Activated naive CD8-positive, alpha-beta T cell (primary cell): ENCODE measurements around the gene DBN1.

Experiments
- H3K27ac Mint-ChIP-seq: one replicate; pipeline ENCODE4 v1.8.0; 2021; ENCODE audit warnings: mixed read lengths
- H3K27me3 Mint-ChIP-seq: one replicate; pipeline ENCODE4 v1.8.0; 2021; ENCODE audit warnings: mixed read lengths
- H3K36me3 Mint-ChIP-seq: one replicate; pipeline ENCODE4 v1.8.0; 2021; ENCODE audit warnings: mixed read lengths
- H3K4me1 Mint-ChIP-seq: one replicate; pipeline ENCODE4 v1.8.0; 2021; ENCODE audit warnings: low read depth, mixed read lengths
- H3K4me3 Mint-ChIP-seq: one replicate; pipeline ENCODE4 v1.8.0; 2021; ENCODE audit warnings: mild to moderate bottlenecking, mixed read lengths
- H3K9me3 Mint-ChIP-seq: one replicate; pipeline ENCODE4 v1.8.0; 2021; ENCODE audit warnings: low read depth, mixed read lengths

Gene DBN1

DNA sequence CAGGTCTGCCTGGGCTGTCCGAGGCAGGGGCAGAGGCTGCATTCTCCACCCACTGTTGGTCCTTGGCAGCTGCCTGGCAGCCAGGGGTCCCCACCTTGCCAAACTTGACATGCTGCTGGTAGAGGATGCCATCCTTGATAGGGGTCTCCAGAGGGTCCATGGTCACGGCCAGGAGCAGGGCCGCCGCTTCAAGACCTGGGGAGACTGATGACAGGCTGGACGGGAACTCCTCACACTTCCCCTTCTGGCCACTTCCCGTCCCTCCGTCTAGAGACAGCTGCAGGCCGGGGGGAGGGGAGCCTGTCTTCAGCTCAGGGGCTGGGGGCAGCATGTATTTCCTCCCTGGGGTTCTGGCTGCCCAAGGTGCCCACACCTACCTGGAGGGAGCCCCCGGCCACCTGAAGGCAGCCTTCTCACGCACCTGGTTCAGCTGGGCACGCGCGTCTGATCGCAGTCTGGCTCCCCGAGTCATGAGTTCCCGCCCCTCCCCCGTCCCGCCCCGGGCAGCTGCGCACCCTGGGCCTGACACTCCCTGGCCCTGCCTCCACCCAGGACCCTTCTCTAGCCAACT lies 36.0 kb upstream of the DBN1 start, which contains the start of gene DOK3:
DOK3 (minus strand) TSS at position 446 of the 571 bp plus-strand sequence; CDS start at position 160, 286 bp downstream.
- H3K36me3 Mint-ChIP-seq: peaks cover 6% of the 10 kb centered on the region
- no peaks in the 10 kb centered on the region for H3K27me3 Mint-ChIP-seq
- H3K4me3 Mint-ChIP-seq: no peak within 1 kb of the TSS
- H3K9me3 Mint-ChIP-seq: no peaks in the 10 kb centered on the region
- no peak within 1 kb of the TSS for H3K27ac Mint-ChIP-seq
- peaks cover 7% of the 10 kb centered on the region for H3K4me1 Mint-ChIP-seq

DNA sequence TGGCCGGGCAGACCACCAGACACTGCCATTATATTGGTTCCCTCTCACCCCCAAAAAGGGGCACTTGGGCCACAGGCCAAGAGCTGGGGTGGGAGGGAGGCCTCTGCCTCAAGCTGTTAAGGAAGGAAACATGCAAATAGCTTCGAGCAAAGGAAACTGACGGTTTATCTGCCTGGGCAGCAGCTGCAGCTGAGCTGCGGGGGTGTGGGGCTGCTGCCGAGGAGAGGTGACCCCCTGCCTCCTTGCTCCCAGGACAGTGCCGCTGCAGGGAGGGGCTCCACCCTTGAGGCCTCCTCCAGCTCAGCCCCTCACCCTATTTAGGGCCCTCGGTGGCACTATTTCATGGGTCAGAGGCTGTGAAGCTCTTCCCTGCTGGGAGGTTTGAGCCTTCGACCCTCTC lies 35.4 kb upstream of the DBN1 start:
- no peaks in the 10 kb centered on the region for H3K9me3 Mint-ChIP-seq
- H3K27ac Mint-ChIP-seq: no peak overlapping the region

DNA sequence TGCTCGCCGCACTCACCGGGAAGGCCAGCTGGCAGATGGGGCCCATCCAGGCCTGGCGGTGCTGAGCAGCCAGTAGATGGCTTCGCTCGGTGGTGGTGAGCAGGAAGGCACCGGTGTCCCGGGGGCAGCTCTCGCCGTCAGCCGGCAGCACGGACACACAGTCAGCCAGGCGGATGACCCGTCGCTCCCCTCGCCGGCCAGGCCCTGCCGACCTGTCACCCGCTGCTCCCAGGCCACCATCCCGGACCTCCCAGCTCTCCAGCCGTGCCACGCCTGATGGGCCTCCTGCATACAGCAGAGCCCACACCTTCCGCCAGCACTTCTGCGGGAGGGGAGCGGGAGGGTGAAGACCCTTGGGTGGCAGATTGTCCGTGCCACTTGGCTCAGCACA lies 34.8 kb upstream of the DBN1 start:
- Mint-ChIP-seq H3K4me3 (no peak overlapping the region), H3K4me1 (peaks cover 7% of the 10 kb centered on the region), H3K27ac (no peak overlapping the region), H3K27me3 (no peaks in the 10 kb centered on the region), H3K36me3 (peaks cover 3% of the 10 kb centered on the region), H3K9me3 (no peaks in the 10 kb centered on the region)

More for the DNA sequence above, 35.4 kb upstream of the DBN1 start:
- Mint-ChIP-seq H3K36me3 (peaks cover 4% of the 10 kb centered on the region), H3K4me1 (peaks cover 7% of the 10 kb centered on the region), H3K27me3 (no peaks in the 10 kb centered on the region), H3K4me3 (no peak overlapping the region)

DNA sequence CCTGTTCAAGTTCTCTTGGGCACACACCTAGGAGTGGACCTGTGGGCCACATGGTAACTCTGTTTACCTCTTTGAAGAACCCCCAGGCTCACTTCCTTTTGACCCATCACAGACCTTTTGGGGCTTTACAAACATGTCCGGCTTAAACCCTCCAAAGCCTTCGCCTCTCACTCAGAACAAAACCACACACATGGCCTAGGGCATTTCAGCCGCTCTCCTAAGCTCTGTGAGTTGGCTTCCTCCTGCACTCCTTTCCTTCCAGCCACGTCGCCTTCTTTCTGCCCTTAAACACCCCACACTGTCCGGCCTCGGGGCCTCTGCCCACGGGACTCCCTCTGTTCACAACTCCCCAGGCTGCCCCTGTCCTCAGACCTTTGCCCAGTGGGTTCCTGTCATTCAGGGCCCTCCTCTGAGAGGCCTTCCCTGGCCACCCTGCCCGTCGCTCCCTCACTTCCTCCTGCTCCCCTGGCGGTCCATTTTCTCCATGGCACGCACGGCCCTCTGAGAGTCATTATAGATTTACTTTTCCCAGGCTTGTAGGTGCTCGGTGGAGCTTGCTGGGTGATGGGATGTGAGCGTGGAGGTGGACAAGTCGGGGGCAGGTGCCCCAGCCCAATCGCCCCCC lies 34.3 kb upstream of the DBN1 start:
- Mint-ChIP-seq H3K36me3 (peaks cover 3% of the 10 kb centered on the region), H3K4me3 (no peak overlapping the region), H3K9me3 (no peaks in the 10 kb centered on the region), H3K27ac (no peak overlapping the region), H3K4me1 (peaks cover 7% of the 10 kb centered on the region), H3K27me3 (no peaks in the 10 kb centered on the region)

DNA sequence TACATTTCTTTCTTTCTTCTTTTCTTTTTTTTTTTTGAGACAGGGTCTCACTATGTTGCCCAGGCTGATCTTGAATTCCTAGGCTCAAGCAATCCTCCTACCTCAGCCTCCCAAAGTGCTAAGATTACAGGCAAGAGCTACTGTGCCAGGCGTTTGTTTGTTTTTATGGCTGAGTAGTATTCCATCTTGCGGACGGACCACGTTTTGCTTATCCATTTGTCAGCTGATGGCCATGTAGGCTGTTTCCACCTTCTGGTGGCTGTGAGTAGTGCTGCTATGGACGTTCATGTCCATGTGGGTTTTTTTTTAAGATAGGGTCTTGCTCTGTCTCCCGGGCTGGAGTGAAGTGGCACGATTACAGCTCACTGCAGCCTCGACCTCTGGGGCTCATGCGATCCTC lies 33.7 kb upstream of the DBN1 start:
- no peaks in the 10 kb centered on the region for H3K9me3 Mint-ChIP-seq
- H3K27ac Mint-ChIP-seq: no peak overlapping the region
- H3K36me3 Mint-ChIP-seq: peaks cover 3% of the 10 kb centered on the region
- no peak overlapping the region for H3K4me3 Mint-ChIP-seq
- no peaks in the 10 kb centered on the region for H3K27me3 Mint-ChIP-seq
- peaks cover 7% of the 10 kb centered on the region for H3K4me1 Mint-ChIP-seq

DNA sequence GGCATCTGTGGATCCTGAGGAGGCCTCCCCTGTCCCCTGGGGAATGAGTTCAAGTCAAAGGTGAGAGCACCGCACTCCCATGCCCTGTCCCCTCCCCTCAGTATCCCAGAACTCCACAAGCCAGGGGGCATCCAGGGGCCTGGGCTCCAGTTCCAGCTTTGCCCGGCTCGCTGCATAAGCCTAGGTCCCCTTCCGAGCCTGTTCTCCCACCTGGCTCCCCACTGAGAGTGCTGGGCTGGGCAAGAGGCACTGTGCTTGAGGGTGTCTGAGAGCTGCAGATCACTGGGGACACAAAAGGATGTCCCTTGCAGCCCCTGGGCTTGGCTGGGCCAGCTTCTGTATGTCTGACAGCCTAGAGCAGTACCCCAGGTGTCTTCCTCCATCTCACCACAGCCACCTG lies 31.6 kb upstream of the DBN1 start:
- H3K27me3 Mint-ChIP-seq: no peaks in the 10 kb centered on the region

DNA sequence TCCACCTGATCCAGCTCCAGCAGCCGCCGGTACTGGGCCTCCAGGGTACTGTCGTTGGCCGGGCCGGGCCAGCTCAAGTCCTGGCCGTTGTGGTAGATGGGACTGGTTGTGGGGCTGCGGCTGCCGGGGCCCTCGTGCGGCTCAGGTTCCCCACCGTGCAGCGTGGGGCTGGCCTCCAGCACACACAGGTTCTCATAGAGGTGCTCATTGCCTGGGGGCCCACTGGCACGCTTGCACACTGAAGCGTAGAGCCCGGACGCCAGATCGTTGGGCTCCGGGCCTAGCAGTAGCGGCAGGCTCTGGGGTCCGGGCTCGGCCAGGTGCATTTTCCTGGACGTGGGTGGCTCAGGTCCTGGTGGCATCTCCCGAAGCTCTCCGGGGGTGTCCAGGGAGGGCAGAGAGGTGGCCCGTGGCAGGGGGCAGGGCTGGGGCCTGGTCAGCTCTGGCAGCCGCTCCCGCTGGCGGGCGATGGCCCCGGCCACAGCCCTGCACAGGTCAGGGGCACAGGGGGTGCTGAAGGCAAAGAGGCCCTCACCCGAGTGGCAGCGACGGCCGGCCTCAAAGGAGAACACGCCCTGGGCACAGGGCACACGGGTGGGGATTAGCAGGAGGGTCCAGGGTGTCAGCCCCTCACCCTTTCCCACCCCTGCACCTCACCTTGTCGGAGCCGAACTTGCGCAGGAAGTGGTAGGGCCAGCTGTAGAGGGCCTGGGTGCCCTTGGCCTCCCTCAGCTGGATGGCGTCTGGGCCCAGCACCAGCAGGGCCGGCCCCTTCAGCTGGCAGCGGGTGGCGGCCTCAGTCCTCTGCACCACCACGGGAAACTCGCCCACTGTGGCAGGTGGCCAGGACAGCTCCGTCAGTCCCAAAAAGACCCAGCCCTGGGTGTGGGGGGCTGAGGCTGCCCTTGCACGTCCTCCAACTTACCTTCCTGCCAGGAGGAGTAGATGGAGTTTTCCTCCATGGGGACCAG lies 30.9 kb upstream of the DBN1 start:
- Mint-ChIP-seq H3K4me3 (no peak overlapping the region), H3K27ac (no peak overlapping the region), H3K4me1 (peaks cover 4% of the 10 kb centered on the region), H3K36me3 (no peaks in the 10 kb centered on the region), H3K27me3 (no peaks in the 10 kb centered on the region), H3K9me3 (no peaks in the 10 kb centered on the region)

More for the DNA sequence above, 31.6 kb upstream of the DBN1 start:
- Mint-ChIP-seq H3K36me3 (no peaks in the 10 kb centered on the region), H3K9me3 (no peaks in the 10 kb centered on the region), H3K4me3 (no peak overlapping the region), H3K27ac (no peak overlapping the region), H3K4me1 (peaks cover 6% of the 10 kb centered on the region)

DNA sequence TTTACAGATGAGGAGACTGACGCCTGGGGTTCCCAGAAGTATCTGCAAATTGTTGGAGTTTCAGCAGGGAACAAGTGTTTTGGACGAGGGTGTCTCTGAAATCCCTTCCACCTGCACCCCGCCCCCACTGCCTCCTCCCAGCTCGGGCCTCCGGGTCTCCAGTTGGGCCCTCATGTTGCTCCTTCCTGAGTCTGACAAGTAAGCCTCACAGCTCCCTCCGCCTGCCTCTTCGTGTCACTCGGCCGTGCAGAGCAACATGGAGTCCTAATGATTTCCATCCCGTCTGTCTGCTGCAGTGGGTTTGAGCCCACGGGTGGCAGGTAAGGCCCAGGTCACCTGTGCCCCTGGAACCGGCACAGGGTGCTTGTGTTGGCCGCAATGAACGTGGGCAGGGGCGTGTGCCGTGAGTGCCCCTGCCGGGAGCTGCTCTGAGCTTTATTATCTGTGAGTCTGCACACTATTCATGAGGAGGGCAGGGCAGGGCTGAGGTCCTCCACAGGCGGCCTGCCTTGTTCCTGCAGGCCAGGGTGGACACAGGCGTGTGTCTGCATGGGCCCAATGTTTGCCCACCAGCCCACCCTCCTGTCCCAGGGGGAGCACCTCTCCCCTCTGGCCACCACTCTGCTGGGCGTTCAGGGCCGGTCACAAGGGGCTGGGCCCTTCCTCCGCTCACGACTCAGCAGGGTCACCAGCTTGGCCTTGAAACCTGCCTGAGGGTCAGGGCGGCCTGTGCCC lies 30.1 kb upstream of the DBN1 start:
- Mint-ChIP-seq H3K36me3 (no peaks in the 10 kb centered on the region), H3K9me3 (no peaks in the 10 kb centered on the region), H3K27ac (no peak overlapping the region), H3K4me1 (peaks cover 6% of the 10 kb centered on the region), H3K27me3 (no peaks in the 10 kb centered on the region), H3K4me3 (no peak overlapping the region)

DNA sequence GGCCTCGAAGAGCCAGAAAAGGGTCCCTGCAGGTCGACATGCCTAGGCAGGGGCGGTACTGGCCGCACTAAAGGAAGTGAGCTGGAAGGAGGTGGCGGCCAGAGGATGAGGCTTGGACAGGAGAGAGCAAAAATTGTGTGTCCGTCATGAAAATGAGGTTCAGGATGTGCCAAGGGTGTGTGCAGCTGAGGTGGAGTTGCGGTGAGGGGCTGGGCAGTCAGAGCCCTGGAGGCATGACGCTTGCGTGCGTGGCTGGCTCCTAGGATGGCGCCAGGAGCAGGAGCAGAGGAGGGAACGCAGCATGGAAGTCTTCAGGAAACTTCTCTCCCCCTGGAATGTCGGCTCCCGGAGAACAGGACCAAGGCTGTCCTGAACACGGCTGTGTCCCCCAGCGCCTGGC lies 29.5 kb upstream of the DBN1 start:
- H3K27me3 Mint-ChIP-seq: no peaks in the 10 kb centered on the region
- no peaks in the 10 kb centered on the region for H3K36me3 Mint-ChIP-seq
- H3K9me3 Mint-ChIP-seq: no peaks in the 10 kb centered on the region
- peaks cover 9% of the 10 kb centered on the region for H3K4me1 Mint-ChIP-seq
- H3K4me3 Mint-ChIP-seq: no peak overlapping the region
- H3K27ac Mint-ChIP-seq: no peak overlapping the region

DNA sequence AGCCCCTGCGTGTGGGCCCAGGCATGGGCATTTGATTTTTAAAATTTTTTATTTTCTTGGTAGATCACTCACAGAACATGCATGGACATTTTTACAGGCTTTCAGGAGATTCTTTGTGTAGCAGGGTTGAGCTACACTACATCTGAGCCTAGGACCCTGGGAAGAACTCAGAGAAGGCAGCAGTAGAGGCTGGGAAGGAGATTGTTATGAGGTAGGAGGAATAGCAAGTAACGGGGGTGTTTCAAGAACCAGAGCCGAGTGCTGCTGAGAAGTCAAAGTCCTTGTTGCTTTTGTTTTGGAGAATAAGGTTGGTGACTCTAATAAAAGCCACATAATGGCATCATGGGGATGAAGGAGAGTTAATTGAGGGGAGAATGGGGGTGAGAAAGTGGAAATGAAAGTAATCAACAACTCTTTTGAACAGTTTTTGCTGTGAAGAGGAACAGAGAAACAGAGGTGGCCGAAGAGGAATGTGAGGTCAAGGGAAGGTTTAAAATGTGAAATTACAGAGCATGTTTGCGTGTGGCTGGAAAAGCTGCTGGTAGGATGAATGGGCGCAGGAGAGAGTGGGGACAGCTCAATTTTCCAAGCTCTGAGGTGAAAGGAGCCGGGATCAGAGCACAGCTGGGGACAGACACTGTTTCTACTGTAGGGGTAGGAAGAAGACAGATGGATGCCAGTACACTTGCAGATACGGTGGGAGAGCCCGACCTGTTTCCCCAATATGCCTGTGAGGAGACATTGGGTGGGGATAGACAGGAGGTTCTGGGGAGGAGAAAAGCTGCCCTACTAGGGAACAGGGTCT lies 28.6 kb upstream of the DBN1 start:
- H3K9me3 Mint-ChIP-seq: no peaks in the 10 kb centered on the region
- no peak overlapping the region for H3K27ac Mint-ChIP-seq
- H3K27me3 Mint-ChIP-seq: no peaks in the 10 kb centered on the region
- H3K4me1 Mint-ChIP-seq: peaks cover 12% of the 10 kb centered on the region
- H3K36me3 Mint-ChIP-seq: no peaks in the 10 kb centered on the region
- H3K4me3 Mint-ChIP-seq: no peak overlapping the region

DNA sequence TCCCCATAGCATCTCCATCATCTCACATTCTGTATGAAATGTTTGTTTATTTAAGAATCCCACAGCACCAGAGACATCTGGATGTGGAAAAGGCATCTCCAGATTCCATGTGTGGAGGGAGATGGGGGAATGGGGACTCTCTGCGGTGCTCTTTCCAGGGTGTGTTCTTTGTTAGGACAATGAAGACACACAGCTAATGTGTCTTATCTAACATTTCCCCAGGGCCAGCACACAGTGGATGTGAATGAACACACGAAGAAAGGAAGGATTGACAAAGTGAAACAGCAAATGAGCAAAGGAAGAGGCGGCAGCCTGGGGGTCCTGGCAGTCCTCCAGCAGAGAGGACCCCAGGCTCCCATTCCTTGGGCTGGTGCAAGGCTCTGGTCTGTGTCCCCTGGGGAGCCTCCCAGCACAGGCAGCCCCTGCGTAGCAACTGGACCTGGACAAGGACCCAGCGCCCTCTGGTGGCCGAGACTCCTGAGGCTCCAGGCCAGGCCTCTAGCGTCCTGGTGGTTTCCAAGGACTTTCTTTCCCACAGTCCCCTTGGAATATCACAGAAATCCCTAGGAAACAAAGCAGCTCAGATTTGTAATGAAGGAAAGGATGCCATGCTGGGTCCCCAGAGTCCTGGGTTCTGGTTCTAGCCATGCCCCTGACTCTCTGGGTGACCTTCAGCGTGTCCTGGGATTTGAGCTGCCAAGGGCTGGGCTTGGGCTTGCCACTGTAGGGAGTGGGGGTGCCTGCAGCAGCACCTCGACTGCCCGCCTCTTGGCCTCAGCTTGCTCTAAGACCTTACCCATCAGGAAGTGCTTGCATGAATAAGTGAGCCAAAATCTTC lies 27.5 kb upstream of the DBN1 start:
- Mint-ChIP-seq H3K4me1 (peaks cover 14% of the 10 kb centered on the region), H3K9me3 (no peaks in the 10 kb centered on the region), H3K27ac (no peak overlapping the region), H3K36me3 (no peaks in the 10 kb centered on the region), H3K27me3 (no peaks in the 10 kb centered on the region), H3K4me3 (no peak overlapping the region)

DNA sequence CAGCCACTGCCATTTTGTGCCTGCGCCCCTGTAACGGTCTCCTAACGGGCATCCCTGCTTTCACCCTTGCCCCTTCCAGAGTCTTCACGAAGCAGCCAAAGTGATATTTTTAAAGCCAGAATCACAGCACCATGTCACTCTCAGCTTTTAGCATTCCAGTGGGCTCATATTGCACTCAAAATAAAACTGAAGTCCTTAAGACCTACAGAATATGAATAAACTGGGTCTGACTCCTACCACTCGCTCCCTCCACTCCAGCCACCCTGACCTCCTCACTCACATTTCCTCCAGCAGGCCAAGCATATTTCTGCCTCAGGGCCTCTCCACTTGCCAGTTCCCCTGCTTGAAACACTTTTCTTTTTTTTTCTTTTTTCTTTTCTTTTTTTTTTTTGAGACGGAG lies 26.4 kb upstream of the DBN1 start:
- Mint-ChIP-seq H3K9me3 (no peaks in the 10 kb centered on the region), H3K4me1 (peaks cover 18% of the 10 kb centered on the region), H3K4me3 (no peak overlapping the region), H3K27me3 (no peaks in the 10 kb centered on the region), H3K36me3 (no peaks in the 10 kb centered on the region), H3K27ac (no peak overlapping the region)

DNA sequence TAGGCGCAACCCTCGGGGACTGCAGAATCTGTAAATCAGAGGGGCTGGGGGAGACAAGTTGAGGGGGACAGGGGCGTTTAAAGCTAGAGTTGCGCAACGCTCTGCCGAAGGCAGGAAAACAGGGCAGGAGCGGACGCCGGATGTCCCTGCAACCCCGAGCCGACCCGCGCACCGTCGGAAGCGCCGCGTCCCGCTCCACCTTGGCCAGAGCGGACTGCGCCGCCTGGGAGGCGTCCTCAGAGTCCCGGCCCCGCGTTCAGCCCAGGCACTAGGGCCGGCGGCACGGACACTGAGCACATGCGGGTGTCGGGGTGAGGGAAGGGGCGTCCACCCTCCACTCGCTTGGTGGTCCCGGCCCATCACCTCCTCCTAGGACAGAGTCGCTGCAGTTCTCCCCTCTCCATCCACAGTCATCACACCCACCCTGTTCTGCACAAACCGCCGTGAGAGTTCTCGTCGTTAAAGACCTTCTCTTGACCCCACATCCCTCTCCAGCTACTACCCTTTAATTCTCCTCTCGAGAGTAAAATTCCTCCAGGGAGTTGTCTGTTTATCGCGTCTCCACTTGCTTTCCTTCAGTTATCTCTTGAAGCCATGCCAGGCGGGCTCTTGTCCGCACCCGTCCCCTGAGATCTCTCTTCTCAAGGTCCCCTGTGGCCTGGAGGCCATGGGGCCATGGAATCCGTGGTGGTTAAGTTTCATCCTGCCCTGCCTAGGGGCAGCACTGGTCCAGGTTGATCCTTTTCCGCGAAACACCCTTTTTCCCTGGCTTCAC lies 24.8 kb upstream of the DBN1 start:
- Mint-ChIP-seq H3K9me3 (no peaks in the 10 kb centered on the region), H3K27ac (peak overlapping the region; percentile 59), H3K4me1 (peaks cover 28% of the 10 kb centered on the region)

More for the DNA sequence above, 24.8 kb upstream of the DBN1 start:
- Mint-ChIP-seq H3K4me3 (peak overlapping the region; percentile 82), H3K27me3 (no peaks in the 10 kb centered on the region), H3K36me3 (no peaks in the 10 kb centered on the region)
